OCI-LY7 (cell line): ENCODE measurements around the gene SPECC1L. TPM values are rescaled to one million over a fixed set of nuclear protein-coding genes. Genes with fewer than 3 reads are reported as not detected.

ENCODE experiments used
- BruUV-seq: library from RNA; stranded (reverse); fragments of 400-500 nt; replicated peaks from 2 replicates; lab custom pipeline; 2021; lab: Mats Ljungman, UMichigan
- CTCF ChIA-PET: fragments of 300-600 bp; sonication (Branson Sonifier 250); formaldehyde crosslinking; loops from one replicate; lab custom pipeline; 2022; ENCODE audit warnings: antibody characterized with exemption; ENCODE audit not compliant: unreplicated experiment; lab: Charles Lee
- POLR2A ChIA-PET: fragments of 300-600 bp; sonication (Branson Sonifier 250); formaldehyde crosslinking; loops from one replicate; lab custom pipeline; 2022; ENCODE audit warnings: antibody characterized with exemption; lab: Charles Lee
- DNase-seq: peaks from one replicate; pipeline ENCODE4 v3.0.0-alpha.2; 2015; ENCODE audit warnings: low spot score
- H2AFZ ChIP-seq: fragments of 200-600 bp; sonication (generic), shearing (Covaris generic); 2 replicates; pipeline ENCODE4 v1.6.1; 2014; ENCODE audit warnings: mild to moderate bottlenecking, antibody characterized with exemption, low read length, moderate library complexity
- H3K27ac ChIP-seq: fragments of 200-600 bp; sonication (generic); 2 replicates; pipeline ENCODE4 v1.5.1; 2014; ENCODE audit warnings: mixed run types, low read depth, mild to moderate bottlenecking, moderate library complexity, low read length, inconsistent platforms; ENCODE audit not compliant: poor library complexity, severe bottlenecking
- H3K36me3 ChIP-seq: fragments of 200-600 bp; sonication (generic); 2 replicates; pipeline ENCODE4 v1.6.1; 2014; ENCODE audit warnings: mild to moderate bottlenecking, antibody characterized with exemption, low read length, moderate library complexity, mixed read lengths; ENCODE audit not compliant: insufficient read depth
- H3K4me1 ChIP-seq: fragments of 200-600 bp; sonication (generic); 2 replicates; pipeline ENCODE4 v1.5.1; 2014; ENCODE audit warnings: mild to moderate bottlenecking, low read length; ENCODE audit not compliant: insufficient read depth, poor library complexity, severe bottlenecking
- H3K4me2 ChIP-seq: fragments of 200-600 bp; sonication (generic); 2 replicates; pipeline ENCODE4 v1.6.1; 2014; ENCODE audit warnings: mild to moderate bottlenecking, low read length
- H3K4me3 ChIP-seq: fragments of 200-600 bp; sonication (generic); 2 replicates; pipeline ENCODE4 v1.5.1; 2014; ENCODE audit warnings: mild to moderate bottlenecking, low read depth, low read length; ENCODE audit not compliant: poor library complexity, severe bottlenecking
- H3K79me2 ChIP-seq: fragments of 200-600 bp; sonication (generic); 2 replicates; pipeline ENCODE4 v1.6.1; 2016; ENCODE audit warnings: low read depth, mild to moderate bottlenecking, low read length, moderate library complexity, mixed read lengths; ENCODE audit not compliant: insufficient read depth
- H3K9me2 ChIP-seq: fragments of 200-600 bp; sonication (generic); 2 replicates; pipeline ENCODE4 v1.6.1; 2016; ENCODE audit warnings: mild to moderate bottlenecking, low read length, mixed read lengths; ENCODE audit not compliant: insufficient read depth
- H3K9me3 ChIP-seq: fragments of 200-600 bp; sonication (generic); 2 replicates; pipeline ENCODE4 v1.6.1; 2014; ENCODE audit warnings: mild to moderate bottlenecking, mixed run types, low read length, mixed read lengths
- H4K20me1 ChIP-seq: fragments of 200-600 bp; sonication (generic); 2 replicates; pipeline ENCODE4 v1.6.1; 2014; ENCODE audit warnings: mild to moderate bottlenecking, antibody characterized with exemption, low read length, moderate library complexity, mixed read lengths; ENCODE audit not compliant: insufficient read depth
- CTCF ChIP-seq: fragments of 200-600 bp; sonication (generic); conservative IDR thresholded peaks from 2 replicates; pipeline ENCODE4 v1.5.1; 2014; ENCODE audit warnings: mild to moderate bottlenecking, antibody characterized with exemption, low read length, moderate library complexity, mixed read lengths
- EZH2phosphoT487 ChIP-seq: fragments of 200-600 bp; sonication (generic); IDR thresholded peaks from 2 replicates; pipeline ENCODE4 v1.6.1; 2018; ENCODE audit warnings: low read depth, borderline replicate concordance, mild to moderate bottlenecking, mixed run types, antibody characterized with exemption, low read length, moderate library complexity, mixed read lengths
- intact Hi-C: fragments of 100-400 bp; cut with micrococcal nuclease; formaldehyde crosslinking; loops from one replicate; pipeline ENCODE4 v1.10.0; 2022; ENCODE audit not compliant: unreplicated experiment
- total RNA-seq, 2 experiments: library from RNA; depleted of rRNA in 1 of 2; stranded (reverse); fragments of >200 nt in 1 of 2; shearing (Covaris generic) in 1 of 2; gene quantifications; 2 replicates each; pipeline ENCODE4 v1.2.3, GENCODE V29; 2014 to 2022

Gene SPECC1L
- total RNA-seq, 2 experiments from 2014 or later: 47.0 to 66.2 TPM

GRCh38 chr22:24426851-24427499 lies 156.3 kb downstream of the SPECC1L start:
- CTCF ChIA-PET: interaction anchor here (0.9 to 1.1 kb wide), 2 partner anchors 79 to 90 kb away, joined by 3 to 5 read pairs; no protein-coding TSS in a partner anchor

GRCh38 chr22:24427500-24428164 lies 157.0 kb downstream of the SPECC1L start, which contains the start of gene ADORA2A:
ADORA2A (plus strand) TSS chr22:24427599; CDS start chr22:24433405, 5,806 bp downstream.
- H3K4me3 ChIP-seq: peak within 1 kb of the TSS; percentile 71
- BruUV-seq: no TSS peak
- peaks cover 81% of the 10 kb centered on the region for H3K4me1 ChIP-seq
- CTCF ChIA-PET: interaction anchor here (0.6 to 0.8 kb wide), 2 partner anchors 8 to 11 kb away, joined by 3 read pairs; no protein-coding TSS in a partner anchor
- intact Hi-C loops: loop anchor here (1.0 to 5.0 kb wide), 2 partner anchors 11 to 625 kb away; no protein-coding TSS in a partner anchor
- 0 out of 2 replicates have a peak within 1 kb of the TSS, but pooled peaks have one; percentile 2 for H2AFZ ChIP-seq
- peak; percentile 97 for DNase-seq
- POLR2A ChIA-PET: interaction anchor here (0.7 to 3.5 kb wide), 5 partner anchors 8 to 85 kb away, joined by 3 to 12 read pairs (median 3); no protein-coding TSS in a partner anchor
- H3K4me2 ChIP-seq: peak within 1 kb of the TSS; percentile 97
- no peaks in the 10 kb centered on the region for H3K9me2 ChIP-seq
- H3K27ac ChIP-seq: peak within 1 kb of the TSS; percentile 99
- H4K20me1 ChIP-seq: no peaks in the 10 kb centered on the region
- TF ChIP-seq EZH2phosphoT487: no peak
- TF ChIP-seq CTCF: no peak
- no peaks in the 10 kb centered on the region; the same call in 1 of the 2 replicates for H3K36me3 ChIP-seq
- peaks cover 54% of the 10 kb centered on the region for H3K79me2 ChIP-seq
- H3K9me3 ChIP-seq: no peaks in the 10 kb centered on the region

More at GRCh38 chr22:24426851-24427499, 156.3 kb downstream of the SPECC1L start:
- Histone ChIP-seq H3K4me3 (peak overlapping the region; percentile 71), H3K9me3 (no peaks in the 10 kb centered on the region), H3K27ac (peak overlapping the region; percentile 99), H3K4me1 (peaks cover 74% of the 10 kb centered on the region), H3K36me3 (no peaks in the 10 kb centered on the region), H2AFZ (0 out of 2 replicates have a peak overlapping the region, but pooled peaks have one; percentile 2), H4K20me1 (no peaks in the 10 kb centered on the region), H3K9me2 (no peaks in the 10 kb centered on the region), H3K4me2 (peak overlapping the region; percentile 97), H3K79me2 (peaks cover 48% of the 10 kb centered on the region)
- POLR2A ChIA-PET: interaction anchor here (0.6 to 3.5 kb wide), 7 partner anchors 8 to 154 kb away, joined by 3 to 12 read pairs (median 5); no protein-coding TSS in a partner anchor
- TF ChIP-seq CTCF (no peak), EZH2phosphoT487 (no peak)
- intact Hi-C loops: loop anchor here (1.0 to 5.0 kb wide), 2 partner anchors 11 to 625 kb away; no protein-coding TSS in a partner anchor
- no TSS peak for BruUV-seq
- DNase-seq: peak; percentile 41
